NCI-H82 (cell line): ENCODE data around the gene STARD3NL.
A peak's percentile ranks its signal among the peaks of the same experiment; 100 is the strongest.
"Not testable (repeated sequence)": the region's sequence is repeated elsewhere in the genome, so short reads cannot be mapped to it uniquely, and the experiment has no call there.

Experiments used
- DNase-seq: peaks from one replicate; lab custom pipeline; 2025; lab: John Stamatoyannopoulos, UW

STARD3NL gene, protein sequence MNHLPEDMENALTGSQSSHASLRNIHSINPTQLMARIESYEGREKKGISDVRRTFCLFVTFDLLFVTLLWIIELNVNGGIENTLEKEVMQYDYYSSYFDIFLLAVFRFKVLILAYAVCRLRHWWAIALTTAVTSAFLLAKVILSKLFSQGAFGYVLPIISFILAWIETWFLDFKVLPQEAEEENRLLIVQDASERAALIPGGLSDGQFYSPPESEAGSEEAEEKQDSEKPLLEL

DNA sequence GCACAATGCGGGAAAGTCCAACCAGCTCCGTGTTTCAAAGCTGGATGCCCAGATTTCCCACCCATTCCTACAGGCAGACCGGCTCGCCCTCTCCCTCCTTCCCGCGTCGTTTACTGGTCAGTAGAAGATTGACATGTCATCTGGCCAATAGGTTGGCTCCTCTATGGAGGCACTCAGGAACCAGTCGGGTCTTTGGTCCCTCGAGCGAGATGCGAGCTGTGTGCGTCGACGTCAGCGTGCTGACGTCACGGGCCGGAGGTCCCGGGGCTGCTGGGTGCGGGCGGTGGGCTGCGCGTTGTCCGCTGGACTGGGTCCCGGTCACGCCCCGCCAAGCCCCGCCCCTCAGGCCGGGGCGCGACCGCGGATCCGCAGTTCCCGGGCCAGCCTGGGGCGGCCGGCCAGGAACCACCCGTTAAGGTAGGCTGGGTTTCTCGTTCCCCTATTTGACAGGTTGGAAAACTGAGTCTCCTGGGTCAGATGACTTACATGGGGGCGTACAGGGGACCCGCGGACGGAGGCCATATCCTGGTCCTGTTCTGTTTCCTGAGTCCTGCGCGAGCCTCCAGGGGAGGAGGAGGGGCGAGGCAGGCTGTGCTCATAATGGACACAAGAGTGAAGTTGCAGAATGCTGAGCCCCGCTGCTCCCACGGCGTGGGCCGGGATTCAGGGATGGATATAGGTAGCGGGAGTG, at the start of gene STARD3NL:
STARD3NL (plus strand) TSS at position 242 of the 691 bp plus-strand sequence. CDS start 29,260 bp downstream, outside the sequence.
- peak; percentile 100 for DNase-seq

DNA sequence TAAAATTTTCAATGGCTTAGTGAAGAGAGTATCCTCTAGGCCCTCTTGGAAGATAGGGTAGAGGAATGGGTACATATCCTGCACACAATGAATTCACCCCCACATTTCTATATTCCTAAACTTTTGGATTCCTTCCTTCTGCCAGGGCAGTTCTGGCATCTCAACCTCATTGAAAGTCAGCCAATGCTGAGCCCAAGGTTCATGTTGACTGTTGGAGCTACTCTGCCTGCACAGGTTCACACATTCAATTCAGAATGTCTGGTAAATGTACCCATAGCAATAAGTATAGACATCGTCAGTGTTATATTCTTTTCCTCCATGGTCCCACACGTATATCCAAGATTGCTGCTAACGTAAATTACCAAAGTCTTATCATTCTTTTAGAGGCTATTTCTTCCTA, 48.9 kb upstream of the STARD3NL start:
- no peak for DNase-seq

DNA sequence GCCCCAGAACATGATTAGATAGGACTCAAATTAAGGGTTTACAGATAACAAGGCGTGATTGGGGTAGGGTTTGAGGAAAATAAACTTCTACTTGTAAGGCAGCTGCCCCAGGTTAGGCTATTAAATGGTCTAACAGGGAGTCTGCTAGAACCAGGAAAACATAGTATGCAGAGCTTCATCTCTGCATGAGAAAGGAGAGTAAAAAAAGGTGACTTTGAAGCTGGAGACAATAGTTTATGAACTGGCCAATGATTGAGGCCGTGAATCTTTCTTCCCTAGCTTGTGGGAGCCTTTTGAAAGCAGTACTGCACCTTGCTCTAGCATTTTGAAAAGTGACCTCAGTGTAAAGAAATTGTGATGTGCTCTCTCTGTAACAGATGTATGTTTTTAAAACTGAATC, 48.5 kb upstream of the STARD3NL start:
- DNase-seq: no peak

DNA sequence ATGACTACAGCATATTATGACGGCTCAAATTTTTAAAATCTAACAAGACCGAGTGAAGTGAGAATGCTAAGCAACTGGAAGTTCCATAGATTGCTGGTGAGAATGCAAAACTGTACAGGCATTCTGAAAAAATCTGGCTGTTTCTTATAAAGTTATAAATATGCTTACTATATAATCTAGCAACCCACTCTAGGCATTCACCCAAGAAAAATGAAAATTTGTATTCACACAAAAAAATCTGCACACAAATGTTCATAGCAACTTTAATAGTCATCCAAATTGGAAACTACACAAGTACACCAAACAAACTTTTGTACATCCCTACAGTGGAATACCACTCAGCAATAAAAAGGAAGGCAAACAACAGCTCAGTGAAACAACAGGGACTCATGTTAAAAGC, 39.9 kb upstream of the STARD3NL start:
- DNase-seq: no peak

DNA sequence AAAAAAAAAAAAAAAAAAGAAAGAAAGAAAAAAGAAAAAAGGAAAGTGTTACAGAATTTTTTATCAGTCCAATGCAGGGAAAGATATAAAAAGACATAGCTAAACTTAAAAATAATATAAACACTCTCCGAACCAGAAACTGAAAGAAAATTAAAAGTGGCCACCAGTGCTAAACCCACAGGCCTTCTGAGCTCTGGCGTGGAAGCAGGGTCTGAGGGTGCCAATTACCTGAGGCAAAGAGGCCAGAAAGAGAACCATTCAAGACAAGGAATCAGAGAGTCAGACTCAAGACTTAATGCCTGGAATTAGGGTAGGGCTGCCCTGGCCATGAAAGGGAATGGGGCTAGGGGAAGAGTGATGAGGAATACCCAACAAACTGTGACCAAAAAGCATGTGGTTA, 36.9 kb upstream of the STARD3NL start:
- no peak for DNase-seq

DNA sequence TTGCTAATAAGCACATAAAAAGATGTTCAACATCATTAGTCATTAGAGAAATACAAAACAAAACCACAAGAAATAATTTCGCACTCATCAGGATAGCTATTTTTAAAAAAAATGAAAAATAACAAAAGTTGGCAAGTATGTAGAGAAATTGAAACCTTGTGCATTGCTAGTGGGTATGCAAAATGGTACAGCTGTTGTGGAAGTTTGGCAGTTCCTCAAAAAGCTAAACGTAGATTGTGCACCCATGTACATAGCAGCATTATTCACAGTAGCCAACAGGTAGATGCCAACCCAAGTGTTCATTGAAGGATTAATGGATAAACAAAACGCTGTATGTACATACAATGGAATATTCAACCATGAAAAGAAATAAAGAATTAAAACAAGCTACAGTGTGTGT, 35.3 kb upstream of the STARD3NL start:
- no peak for DNase-seq

DNA sequence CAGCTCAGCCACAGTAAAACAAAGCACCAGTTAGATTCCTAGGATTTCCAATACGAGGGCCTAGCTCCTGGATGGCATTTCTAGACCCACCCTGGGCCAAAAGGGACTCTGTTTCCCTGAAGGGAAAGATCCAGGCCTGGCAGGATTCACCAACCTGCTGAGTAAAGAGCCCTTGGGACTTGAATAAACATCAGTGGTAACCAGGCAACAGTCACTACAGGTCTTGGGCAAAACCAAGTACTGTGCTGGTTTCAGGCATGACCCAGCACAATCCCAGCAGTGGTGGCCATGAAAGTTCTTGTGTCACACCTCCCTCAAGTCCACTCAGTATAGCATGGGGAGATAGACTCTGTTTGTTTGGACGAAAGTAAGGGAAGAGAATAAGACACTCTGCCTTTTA, 31.0 kb upstream of the STARD3NL start:
- no peak for DNase-seq

DNA sequence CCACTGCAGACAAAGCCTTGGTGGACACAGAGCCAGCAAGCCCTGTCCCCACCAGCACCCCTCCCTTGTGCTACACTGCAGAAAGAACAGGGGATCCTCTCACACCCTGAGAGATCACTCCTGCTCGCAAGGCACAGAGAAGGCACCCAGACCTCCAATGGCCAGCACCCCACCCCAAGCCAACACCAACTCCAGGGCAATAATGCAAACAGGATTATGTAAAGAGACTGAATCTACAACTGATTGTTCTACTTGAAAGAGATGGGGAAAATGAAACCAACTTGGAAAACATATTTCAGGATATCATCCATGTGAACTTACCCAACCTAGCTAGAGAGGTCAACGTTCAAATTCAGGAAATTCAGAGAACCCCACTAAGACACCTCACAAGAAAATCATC, 26.5 kb upstream of the STARD3NL start:
- DNase-seq: no peak

DNA sequence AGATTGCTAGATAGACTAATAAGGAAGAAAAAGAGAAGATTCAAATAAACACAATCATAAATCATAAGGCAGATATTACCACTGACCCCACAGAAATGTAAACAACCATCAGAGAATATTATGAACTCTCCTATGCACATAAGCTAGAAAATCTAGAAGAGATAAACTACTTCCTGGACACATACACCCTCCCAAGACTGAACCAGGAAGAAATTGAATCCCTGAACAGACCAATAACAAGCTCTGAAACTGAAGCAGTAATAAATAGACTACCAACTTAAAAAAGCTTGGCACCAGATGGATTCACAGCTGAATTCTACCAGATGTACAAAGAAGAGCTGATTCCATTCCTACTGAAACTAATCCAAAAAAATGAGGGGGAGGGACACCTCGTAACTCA, 24.5 kb upstream of the STARD3NL start:
- DNase-seq: no peak

DNA sequence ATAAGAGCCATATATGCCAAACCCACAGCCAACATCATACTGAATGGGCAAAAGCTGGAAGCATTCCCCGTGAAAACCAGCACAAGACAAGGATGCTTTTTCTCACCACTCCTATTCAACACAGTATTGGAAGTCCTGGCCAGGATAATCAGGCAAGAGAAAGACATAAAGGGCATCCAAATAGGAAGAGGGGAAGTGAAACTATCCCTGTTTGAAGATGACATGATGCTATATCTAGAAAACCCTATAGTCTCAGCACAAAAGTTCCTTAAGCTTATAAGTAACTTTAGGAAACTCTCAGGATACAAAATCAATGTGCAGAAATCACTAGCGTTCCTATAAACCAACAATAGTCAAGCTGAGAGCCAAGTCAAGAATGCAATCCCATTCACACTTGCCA, 23.8 kb upstream of the STARD3NL start:
- no peak for DNase-seq

DNA sequence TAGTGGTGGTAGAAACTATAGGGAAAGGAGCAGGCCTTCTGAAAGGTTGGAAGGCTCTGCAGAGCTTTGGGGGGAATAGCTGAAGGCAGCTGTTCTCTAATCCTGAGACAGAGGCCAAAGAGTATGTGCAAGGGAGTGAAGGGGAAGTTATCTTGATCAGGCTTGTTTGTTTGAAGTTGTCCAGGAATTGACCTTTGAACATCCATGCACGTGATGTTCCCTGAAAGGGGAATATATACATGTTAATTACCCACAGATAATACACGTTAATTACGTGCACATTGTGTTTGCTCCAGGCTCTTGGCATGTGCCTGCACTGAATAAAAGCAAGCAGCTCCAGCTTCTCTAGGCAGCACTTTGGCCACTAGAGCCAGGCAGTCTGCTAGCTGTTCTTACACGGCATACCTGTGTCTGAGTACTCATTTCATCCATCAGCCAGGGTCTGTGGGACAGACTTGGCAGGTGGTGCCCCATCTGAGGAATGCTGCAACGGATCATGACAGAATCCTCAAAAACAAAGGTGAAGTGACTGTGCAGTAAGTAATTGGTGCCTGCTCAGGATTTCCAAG, 18.0 kb upstream of the STARD3NL start:
- no peak for DNase-seq

DNA sequence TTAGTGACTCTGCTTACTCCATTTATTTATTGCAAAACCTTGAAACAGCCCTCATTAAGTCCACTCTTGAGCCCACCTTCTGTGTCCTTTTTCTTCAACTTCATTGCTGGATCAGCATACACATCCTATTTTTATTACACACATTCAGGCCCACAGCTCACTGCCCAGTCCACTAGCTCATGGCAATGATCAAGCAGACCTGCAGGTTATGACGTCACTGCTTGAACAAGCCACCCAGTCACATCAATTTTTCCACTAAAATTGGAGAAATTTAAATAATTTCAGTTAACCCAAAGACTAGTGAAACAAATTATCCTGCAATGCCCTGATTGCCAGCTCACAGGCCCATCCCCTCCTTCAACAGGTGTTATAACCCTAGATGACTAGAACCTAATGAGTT, 16.0 kb upstream of the STARD3NL start:
- no peak for DNase-seq

DNA sequence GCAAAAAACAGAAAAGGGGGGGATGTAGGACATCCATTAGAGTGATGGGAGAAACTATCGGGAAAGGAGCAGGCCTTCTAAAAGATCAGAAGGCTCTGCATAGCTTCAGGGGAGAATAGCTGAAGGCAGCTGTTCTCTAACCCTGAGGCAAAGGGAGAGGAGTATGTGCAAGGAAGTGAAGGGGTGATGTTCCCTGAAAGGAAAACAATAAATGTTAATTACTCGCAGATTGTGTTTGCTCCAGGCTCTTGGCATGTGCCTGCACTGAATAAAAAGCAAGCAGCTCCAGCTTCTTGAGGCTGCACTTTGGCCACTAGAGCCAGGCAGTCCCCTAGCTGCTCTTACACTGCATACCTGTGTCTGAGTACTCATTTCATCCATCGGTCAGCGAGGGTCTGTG, 14.4 kb upstream of the STARD3NL start:
- no peak for DNase-seq

DNA sequence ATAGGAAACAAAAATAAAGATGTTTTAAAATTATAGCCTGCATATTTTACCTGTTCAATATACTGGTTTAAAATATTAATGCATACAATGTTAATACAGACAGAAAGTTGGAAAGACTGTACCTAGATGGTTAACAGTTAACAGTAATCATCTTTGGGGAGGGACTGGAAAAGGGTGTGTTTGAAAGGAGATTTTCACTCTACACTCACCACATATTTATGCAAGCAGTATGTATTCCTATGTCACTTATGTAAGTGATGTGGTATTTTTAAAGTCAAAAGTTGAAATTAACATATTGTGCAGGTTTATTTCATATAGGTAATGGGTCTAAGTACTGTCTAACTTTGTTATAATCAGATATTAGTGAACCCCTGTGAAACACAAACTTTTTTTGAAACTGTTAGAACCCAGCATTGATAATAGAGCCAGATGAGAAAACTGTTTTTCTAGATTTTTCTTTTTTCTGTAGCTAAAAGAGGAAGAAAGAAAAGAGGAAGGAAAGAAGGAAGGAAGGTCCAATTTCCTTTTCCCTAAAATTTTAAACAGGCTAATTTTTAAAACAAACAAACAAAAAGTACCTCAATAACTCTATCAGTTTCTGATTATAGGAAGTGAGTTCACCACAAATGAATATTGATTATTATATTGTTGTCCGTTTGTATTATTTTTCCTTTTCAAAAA, 9.0 kb upstream of the STARD3NL start:
- DNase-seq: no peak

DNA sequence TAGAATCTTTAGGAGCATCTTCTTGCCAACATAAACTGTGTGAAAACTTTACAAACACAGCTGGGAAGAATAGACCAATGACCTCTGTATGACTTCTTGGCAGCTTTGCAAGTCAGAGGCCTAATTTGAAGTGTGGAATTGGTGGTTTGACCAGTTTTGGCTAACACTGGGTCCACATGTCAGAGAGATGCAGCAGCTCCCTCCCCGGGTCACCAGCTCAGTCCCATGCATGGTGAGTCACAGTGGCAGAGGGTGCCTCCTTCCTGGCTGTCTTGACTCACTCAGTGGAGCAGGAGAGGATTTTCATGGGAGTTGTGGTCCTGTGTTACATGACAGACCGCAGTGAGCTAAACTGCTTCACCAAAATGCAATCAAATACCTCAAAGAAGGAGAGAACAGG, 8.2 kb upstream of the STARD3NL start:
- no peak for DNase-seq

DNA sequence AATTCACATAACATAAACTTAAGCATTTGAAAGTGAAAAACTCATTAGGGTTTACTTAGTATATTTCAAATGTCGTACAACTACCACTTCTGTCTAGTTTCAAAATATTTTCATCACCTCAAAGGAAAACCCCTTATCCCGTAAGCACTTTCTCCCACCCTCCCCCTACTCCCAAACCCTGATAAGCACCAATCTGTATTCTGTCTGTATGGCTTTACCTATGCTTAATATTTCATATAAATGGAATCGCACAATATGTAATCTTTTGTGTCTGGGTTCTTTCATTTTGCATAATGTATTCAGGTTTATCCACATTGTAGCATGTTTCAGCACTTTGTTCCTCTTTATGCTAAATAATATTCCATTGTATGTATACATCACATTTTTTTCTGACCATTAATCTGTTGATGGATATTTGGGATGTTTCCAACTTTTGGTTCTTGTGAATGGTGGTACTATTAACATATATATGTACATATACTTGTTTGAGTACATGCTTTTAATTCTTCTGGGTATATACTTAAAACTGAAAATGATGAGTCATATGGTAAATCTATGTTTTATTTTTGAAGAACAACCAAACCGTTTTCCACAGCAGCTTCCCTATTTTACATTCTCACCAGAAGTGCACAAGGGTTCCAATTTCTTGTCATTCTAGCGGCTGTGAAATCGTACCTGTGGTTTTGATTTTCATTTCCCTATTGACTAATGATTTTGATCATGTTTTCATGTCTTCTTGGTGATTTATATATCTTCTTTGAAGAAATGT, 6.2 kb upstream of the STARD3NL start:
- DNase-seq: no peak

DNA sequence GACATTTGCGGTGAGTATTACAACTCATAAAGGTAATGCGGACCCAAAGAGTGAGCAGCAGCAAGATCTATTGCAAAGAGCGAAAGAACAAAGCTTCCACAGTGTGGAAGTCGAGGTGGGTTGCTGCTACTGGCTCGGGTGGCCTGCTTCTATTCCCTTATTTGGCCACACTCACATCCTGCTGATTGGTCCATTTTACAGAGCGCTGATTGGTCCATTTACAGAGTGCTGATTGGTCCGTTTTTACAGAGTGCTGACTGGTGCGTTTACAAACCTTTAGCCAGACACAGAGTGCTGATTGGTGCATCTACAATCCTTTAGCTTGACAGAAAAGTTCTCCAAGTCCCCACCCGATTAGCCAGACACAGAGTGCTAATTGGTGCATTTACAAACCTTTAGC, 2.5 kb upstream of the STARD3NL start:
- DNase-seq: not testable (repeated sequence)

DNA sequence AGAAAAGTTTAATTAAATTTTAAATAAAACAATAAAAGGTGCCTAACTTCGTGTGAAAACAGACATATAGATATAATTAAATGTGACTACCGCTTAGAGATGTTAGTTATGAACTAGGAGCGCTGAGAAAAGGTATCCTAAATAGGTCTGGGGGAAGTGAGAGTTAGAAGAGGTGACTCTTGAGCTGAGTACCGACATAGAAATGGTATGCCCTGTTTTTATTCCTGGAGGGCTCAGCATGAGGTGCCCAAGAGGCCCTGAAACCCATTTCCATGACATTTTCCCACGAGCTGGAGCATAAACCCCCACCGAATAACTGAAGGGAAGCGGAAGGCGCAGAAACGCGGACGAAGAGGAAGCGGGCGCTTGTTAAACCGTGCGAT, 433 bp upstream of the STARD3NL start:
- no peak for DNase-seq

DNA sequence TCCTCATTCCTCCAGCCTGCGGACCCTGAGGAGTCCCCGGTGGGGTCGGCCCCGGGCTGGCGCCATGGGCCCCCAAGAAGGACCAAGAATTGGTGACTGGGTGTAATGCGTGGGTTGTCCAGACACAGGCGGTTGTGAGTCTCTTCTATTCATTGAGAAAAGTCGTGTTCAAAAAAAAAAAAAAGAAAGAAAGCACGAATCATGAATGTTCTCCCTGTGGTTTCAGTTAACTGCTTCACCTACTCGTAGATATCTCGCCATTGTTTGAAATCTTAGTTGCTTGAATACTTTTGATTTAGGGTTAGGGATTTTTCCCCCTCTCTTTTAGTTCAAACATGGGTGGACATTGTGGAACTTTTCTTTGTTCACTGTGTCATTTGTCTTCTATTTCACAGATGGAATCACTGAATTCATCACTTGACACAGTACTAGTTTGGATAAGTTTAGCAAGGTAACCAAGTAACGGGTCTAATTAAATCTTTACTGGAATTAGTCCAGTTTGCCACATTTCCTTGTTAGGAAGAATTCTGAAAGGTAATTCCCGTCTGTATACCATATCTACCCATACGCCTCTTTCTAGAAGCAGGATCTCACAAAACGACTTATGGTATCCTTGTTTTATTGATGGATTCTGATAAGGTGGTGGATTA, 775 bp downstream of the STARD3NL start:
- DNase-seq: no peak

DNA sequence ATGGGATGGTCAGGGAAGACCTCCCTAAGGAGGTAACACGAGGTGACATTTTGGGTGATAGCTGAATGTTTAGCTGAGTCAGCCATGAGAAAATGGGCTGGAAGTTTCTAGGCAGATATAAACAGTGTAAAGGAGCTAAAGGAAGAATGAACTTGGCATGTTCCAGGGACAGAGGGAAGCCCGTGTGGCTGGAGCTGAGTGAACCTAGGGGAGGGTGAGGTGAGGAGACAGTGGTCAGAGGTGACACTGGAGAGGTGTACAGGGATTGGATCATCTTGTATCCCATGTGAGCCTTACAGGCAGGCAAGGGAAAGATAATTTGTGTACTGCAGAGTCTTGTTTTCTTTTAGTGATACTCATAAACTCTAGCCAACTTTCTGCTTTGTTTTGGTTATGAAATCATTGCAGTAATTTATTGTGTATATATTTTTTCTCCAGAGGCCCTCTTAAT, 1.8 kb downstream of the STARD3NL start:
- no peak for DNase-seq

DNA sequence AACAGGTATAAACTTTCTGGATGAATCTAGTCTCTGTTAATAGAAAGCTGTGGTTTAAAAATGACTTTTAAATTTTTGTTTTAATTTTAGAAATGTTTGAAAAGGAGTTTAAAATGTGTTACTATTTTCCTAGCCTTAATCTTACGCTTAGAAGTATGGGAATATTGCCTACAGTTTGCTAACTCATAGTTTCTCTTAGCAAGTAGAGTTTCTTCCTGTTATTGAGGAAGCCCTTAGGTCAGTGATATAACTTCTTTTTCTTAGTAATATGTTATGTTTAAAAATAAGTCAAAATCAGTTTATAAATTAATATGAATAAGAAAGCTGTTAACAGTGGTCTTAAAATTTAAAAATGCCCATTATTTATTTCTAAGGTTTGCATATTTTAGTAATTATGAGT, 3.1 kb downstream of the STARD3NL start:
- no peak for DNase-seq

DNA sequence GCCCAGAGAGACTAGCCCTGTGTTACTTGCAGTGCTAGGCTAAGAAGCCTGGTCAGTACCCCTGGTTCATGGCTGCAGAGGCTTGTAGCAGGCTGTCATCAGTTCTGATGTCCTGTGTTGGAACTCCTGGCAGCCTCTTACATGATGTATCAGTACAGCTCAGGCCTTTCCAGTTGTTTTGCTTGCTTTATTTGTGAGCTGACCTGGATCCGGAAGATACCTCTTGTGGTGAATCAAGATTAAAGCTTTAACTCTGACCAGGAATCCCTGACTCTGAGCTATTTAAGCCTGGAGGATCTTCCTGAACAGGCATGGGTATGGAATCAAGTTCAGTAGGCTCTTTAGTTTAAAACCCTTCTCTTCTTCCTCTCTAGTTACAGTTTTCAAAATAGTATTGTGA, 4.4 kb downstream of the STARD3NL start:
- DNase-seq: no peak
